Memory B cell (primary cell): ENCODE data around the gene CYP2E1.
A peak's percentile ranks its signal among the peaks of the same experiment; 100 is the strongest.
"Not testable (repeated sequence)": the region's sequence is repeated elsewhere in the genome, so short reads cannot be mapped to it uniquely, and the experiment has no call there.

Experiments
- ATAC-seq: fragments of 150-1000 bp; cut with Tn5 transposase; 2 replicates; pipeline ENCODE4 v1.10.0; 2021; ENCODE audit warnings: low read depth, mild to moderate bottlenecking, moderate library complexity
- DNase-seq, 2 donors: peaks; one replicate each; pipeline ENCODE4 v3.0.0; 2022; ENCODE audit warnings: low spot score in 2 of 2
- H3K27ac Mint-ChIP-seq: one replicate; pipeline ENCODE4 v1.8.0; 2022; ENCODE audit warnings: mild to moderate bottlenecking, moderate library complexity, mixed read lengths
- H3K27me3 Mint-ChIP-seq: one replicate; pipeline ENCODE4 v1.8.0; 2022; ENCODE audit warnings: mixed read lengths
- H3K36me3 Mint-ChIP-seq: one replicate; pipeline ENCODE4 v1.8.0; 2022; ENCODE audit warnings: mild to moderate bottlenecking, mixed read lengths
- H3K4me1 Mint-ChIP-seq: one replicate; pipeline ENCODE4 v1.8.0; 2022; ENCODE audit warnings: mixed read lengths
- H3K4me3 Mint-ChIP-seq: one replicate; pipeline ENCODE4 v1.8.0; 2022; ENCODE audit warnings: mild to moderate bottlenecking, moderate library complexity, mixed read lengths
- H3K9me3 Mint-ChIP-seq: one replicate; pipeline ENCODE4 v1.8.0; 2022; ENCODE audit warnings: mixed read lengths

The CYP2E1 gene

GRCh38 chr10:133537546-133538545 is 10.7 kb downstream of the CYP2E1 start:
- H3K4me1 Mint-ChIP-seq = peaks cover 5% of the 10 kb centered on the region
- H3K4me3 Mint-ChIP-seq = no peak overlapping the region
- H3K27ac Mint-ChIP-seq = no peak overlapping the region
- DNase-seq (no peak), ATAC-seq (no peak)
- H3K36me3 Mint-ChIP-seq = no peaks in the 10 kb centered on the region
- peaks cover 11% of the 10 kb centered on the region for H3K27me3 Mint-ChIP-seq
- peaks cover 2% of the 10 kb centered on the region for H3K9me3 Mint-ChIP-seq

DNA sequence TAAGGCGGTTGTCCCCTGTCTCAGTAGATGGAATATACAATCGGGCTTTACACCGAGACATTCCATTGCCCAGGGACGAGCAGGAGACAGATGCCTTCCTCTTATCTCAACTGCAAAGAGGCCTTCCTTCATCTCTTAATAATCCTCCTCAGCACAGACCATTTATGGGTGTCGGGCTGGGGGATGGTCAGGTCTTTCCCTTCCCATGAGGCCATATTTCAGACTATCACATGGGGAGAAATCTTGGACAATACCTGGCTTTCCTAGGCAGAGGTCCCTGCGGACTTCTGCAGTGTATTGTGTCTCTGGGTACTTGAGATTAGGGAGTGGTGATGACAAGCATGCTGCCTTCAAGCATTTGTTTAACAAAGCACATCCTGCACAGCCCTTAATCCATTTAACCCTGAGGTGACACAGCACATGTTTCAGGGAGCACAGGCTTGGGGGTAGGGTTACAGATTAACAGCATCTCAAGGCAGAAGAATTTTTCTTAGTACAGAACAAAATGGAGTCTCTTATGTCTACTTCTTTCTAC is 14.3 kb downstream of the CYP2E1 start:
- DNase-seq, H3K4me3 Mint-ChIP-seq, H3K36me3 Mint-ChIP-seq, H3K4me1 Mint-ChIP-seq, H3K27ac Mint-ChIP-seq, H3K27me3 Mint-ChIP-seq, ATAC-seq, H3K9me3 Mint-ChIP-seq: not testable (repeated sequence)

DNA sequence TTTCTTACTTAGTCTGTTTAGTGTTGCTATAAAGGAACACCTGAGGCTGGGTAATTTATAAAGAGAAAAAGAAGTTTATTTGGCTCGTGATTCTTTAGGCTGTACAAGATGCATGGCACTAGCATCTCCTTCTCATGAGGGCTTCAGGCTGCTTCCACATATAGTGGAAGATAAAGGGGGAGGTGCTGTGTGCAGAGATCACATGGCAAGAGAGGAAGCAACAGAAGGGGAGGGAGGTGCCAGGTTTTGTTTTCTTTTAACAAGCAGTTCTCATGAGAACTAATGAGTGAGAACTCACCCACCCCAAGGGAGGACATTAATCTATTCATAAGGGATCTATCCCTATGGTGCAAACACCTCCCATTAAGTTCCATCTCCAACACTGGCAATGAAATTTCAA is 17.3 kb downstream of the CYP2E1 start:
- H3K27me3 Mint-ChIP-seq = peaks cover 21% of the 10 kb centered on the region
- H3K4me1 Mint-ChIP-seq = peaks cover 7% of the 10 kb centered on the region
- no peak overlapping the region for H3K27ac Mint-ChIP-seq
- H3K4me3 Mint-ChIP-seq = no peak overlapping the region
- ATAC-seq (no peak), DNase-seq (no peak)
- peaks cover 15% of the 10 kb centered on the region for H3K9me3 Mint-ChIP-seq
- H3K36me3 Mint-ChIP-seq = peaks cover 2% of the 10 kb centered on the region

GRCh38 chr10:133554600-133554999 is 27.4 kb downstream of the CYP2E1 start:
- H3K9me3 Mint-ChIP-seq = no peaks in the 10 kb centered on the region
- ATAC-seq = no peak

GRCh38 chr10:133555521-133555920 is 28.4 kb downstream of the CYP2E1 start:
- Mint-ChIP-seq H3K9me3 (no peaks in the 10 kb centered on the region), H3K4me3 (no peak overlapping the region), H3K4me1 (no peaks in the 10 kb centered on the region), H3K27ac (no peak overlapping the region), H3K27me3 (peaks cover 23% of the 10 kb centered on the region), H3K36me3 (no peaks in the 10 kb centered on the region)
- ATAC-seq = no peak
- no peak for DNase-seq

More at GRCh38 chr10:133554600-133554999, 27.4 kb downstream of the CYP2E1 start:
- no peak for DNase-seq
- H3K4me1 Mint-ChIP-seq = no peaks in the 10 kb centered on the region
- no peaks in the 10 kb centered on the region for H3K36me3 Mint-ChIP-seq
- H3K27ac Mint-ChIP-seq = no peak overlapping the region
- no peak overlapping the region for H3K4me3 Mint-ChIP-seq
- peaks cover 23% of the 10 kb centered on the region for H3K27me3 Mint-ChIP-seq

GRCh38 chr10:133557381-133557780 is 30.2 kb downstream of the CYP2E1 start:
- DNase-seq (no peak), ATAC-seq (no peak)
- Mint-ChIP-seq H3K4me3 (no peak overlapping the region), H3K4me1 (no peaks in the 10 kb centered on the region), H3K27me3 (peaks cover 19% of the 10 kb centered on the region), H3K27ac (no peak overlapping the region), H3K9me3 (no peaks in the 10 kb centered on the region), H3K36me3 (no peaks in the 10 kb centered on the region)

DNA sequence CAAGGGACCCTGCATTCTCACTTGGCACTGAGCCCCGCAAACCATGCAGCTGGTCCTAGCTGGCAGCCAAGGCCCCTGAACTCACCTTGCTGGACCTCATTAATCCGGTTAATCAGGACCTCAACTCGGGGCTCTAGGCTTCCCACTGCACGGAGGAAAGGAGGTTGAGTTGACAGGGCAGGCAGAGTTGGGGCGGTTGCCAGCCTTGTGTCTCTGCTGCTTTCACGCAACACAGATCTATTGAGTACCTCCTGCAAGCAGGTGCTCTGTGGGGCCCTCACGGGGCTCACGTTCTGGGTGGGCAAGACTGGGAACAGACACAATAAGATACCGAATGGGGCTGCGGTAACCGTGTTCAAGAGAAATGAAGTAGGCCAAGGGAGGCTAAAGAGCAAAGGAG is 32.1 kb downstream of the CYP2E1 start:
- H3K9me3 Mint-ChIP-seq = no peaks in the 10 kb centered on the region
- H3K27me3 Mint-ChIP-seq = peaks cover 17% of the 10 kb centered on the region
- DNase-seq (no peak), ATAC-seq (no peak)
- no peak overlapping the region for H3K27ac Mint-ChIP-seq
- H3K4me3 Mint-ChIP-seq = no peak overlapping the region
- no peaks in the 10 kb centered on the region for H3K4me1 Mint-ChIP-seq
- no peaks in the 10 kb centered on the region for H3K36me3 Mint-ChIP-seq

DNA sequence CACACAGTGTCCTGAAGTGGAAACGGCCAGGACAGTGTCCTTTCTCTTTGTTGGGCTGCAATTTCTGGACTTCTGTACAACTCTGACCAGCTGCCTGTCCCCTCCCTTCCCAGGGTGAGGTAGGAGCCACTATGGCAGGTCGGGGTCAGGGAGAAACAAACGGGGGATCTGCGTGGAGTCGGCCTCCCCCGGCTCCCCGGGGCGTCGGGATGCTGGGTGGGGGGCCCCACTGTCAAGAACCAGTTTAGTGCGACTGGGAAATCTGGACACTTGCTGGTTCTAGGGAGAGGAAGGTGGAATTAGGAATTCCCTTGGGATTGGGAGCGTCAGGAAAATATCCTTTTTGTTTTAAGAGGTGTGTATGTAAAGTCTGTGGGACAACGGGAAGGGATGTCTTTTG is 37.7 kb downstream of the CYP2E1 start:
- ATAC-seq = no peak
- DNase-seq = no peak
- Mint-ChIP-seq H3K27me3 (peaks cover 8% of the 10 kb centered on the region), H3K27ac (no peak overlapping the region), H3K4me1 (no peaks in the 10 kb centered on the region), H3K9me3 (peaks cover 5% of the 10 kb centered on the region), H3K4me3 (no peak overlapping the region), H3K36me3 (peaks cover 1% of the 10 kb centered on the region)

DNA sequence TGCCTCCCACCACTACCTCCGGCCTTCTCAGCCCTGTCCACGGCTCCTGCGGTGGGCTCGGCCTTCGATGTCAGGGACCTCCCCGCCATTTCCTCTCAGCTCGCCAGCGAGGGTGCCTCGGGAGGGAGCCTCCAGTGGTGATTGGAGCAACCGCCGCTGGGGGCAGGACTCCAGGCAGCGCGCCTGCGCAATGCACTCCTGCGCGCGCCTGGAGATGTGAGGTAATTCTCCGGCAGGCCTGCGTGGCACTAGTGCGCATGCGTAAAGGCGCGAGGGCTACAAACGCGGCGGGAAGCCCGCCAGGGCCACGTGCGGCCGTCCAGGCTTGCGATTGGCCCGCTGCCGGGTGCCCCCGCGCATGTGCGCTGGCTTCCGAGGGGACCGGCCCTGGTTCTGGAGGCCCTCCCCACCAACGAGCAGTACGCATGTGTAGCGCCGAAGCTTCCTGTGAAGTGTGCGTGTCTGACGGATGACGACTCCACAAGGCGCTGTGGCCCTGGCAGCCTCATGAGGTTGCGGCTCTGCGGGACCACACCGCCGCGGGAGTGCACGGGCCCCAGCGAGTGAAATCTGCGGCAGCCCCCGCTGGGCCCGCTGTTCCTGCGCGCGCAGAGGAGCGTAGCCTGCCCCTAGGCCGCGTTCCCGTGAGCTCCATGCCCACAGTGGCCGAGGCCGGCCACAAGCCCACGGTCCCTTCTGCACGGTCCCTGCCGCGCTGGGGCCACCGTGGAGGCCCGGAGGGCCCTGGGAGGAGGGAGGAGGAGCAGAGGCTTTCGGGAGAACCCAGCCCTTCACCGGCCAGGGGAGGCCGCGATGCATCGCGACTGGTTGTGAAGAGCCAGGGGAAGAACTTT is 38.5 kb downstream of the CYP2E1 start, which contains the start of gene SYCE1:
Gene SYCE1 (minus strand): TSS at position 143 of the 854 bp plus-strand sequence. CDS start 54 bp downstream, at position 89.
- no peak for DNase-seq
- no peaks in the 10 kb centered on the region for H3K4me1 Mint-ChIP-seq
- H3K9me3 Mint-ChIP-seq = peaks cover 5% of the 10 kb centered on the region
- peaks cover 1% of the 10 kb centered on the region for H3K36me3 Mint-ChIP-seq
- ATAC-seq = no peak
- H3K27me3 Mint-ChIP-seq = peaks cover 8% of the 10 kb centered on the region
- H3K4me3 Mint-ChIP-seq = peak within 1 kb of the TSS; percentile 32
- no peak within 1 kb of the TSS for H3K27ac Mint-ChIP-seq

- Mint-ChIP-seq H3K4me1 (no peaks in the 10 kb centered on the region), H3K27me3 (peaks cover 8% of the 10 kb centered on the region), H3K4me3 (no peak overlapping the region), H3K36me3 (peaks cover 3% of the 10 kb centered on the region), H3K9me3 (peaks cover 5% of the 10 kb centered on the region), H3K27ac (no peak overlapping the region)
- ATAC-seq (no peak), DNase-seq (no peak)
Measured at GRCh38 chr10:133567119-133567518, 40.0 kb downstream of the CYP2E1 start.

- Mint-ChIP-seq H3K4me1 (no peaks in the 10 kb centered on the region), H3K4me3 (no peak overlapping the region), H3K36me3 (peaks cover 3% of the 10 kb centered on the region), H3K9me3 (peaks cover 5% of the 10 kb centered on the region), H3K27me3 (peaks cover 8% of the 10 kb centered on the region), H3K27ac (no peak overlapping the region)
- no peak for DNase-seq
- ATAC-seq = no peak
Measured at GRCh38 chr10:133567609-133568286, 40.6 kb downstream of the CYP2E1 start.

DNA sequence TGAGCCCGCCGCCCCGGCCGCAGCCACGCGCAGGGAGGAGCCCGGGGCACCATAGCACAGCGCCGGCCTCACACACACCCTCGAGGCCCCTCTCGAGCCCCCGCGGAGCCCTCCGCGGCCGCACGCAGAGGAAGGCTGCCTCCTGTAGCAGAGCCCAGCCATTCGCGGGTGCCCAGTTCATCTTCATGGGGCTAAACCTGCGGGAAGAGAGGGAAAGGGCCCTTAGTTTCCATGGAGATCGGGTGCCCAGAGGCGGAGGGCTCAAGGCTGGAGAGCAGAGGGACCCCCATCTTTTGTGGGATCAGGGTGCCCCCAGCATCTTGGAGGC is 41.1 kb downstream of the CYP2E1 start:
- DNase-seq (no peak), ATAC-seq (no peak)
- Mint-ChIP-seq H3K4me1 (no peaks in the 10 kb centered on the region), H3K36me3 (peaks cover 6% of the 10 kb centered on the region), H3K9me3 (peaks cover 8% of the 10 kb centered on the region), H3K4me3 (no peak overlapping the region), H3K27me3 (peaks cover 9% of the 10 kb centered on the region), H3K27ac (no peak overlapping the region)

DNA sequence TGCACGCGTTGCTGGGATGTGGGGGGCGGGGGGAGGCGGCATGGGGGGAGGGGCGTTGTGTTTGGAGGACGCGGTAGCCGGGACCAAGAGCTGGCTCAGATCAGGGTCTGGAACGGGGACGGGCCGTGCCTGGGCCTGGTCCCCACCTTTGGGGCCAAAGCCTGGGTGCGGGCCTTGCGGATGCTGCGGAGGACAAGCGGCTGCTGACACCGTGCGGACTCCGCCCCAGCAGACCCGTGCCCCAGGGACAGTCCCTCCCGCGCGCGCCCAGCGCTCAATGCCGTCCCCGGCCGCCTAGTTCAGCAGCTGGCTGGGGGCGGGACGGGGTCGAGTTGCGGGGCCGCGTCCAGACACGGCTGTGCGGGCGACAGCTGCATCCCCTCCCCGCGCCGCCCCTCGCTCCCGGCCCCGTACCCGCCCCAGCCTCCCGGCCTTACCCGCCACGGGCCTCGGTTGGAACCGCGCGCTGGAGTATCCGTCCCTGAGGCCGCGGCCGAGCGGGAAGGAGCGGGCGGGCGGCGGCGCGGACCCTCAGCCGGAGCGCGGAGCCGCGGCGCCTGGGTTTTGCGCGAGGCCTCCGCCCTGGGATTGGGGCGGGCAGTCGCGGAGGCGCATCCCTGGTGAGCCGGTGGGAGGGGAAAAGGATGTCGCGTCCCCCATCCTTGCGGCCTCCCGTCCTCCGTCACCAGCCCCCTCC is 41.8 kb downstream of the CYP2E1 start:
- DNase-seq, H3K27me3 Mint-ChIP-seq, H3K36me3 Mint-ChIP-seq, H3K4me1 Mint-ChIP-seq, H3K27ac Mint-ChIP-seq, H3K4me3 Mint-ChIP-seq: not testable (repeated sequence)
- H3K9me3 Mint-ChIP-seq = peaks cover 12% of the 10 kb centered on the region
- ATAC-seq = peak; percentile 14
